ENCODE results near the gene NRF1.

The NRF1 gene

GRCh38 chr7:129771201-129771927, 159.8 kb downstream of the NRF1 start:
- DNase-seq, result no peak
- ATAC-seq, result no peak

GRCh38 chr7:129771928-129772479, 160.5 kb downstream of the NRF1 start:
- DNase-seq (no peak), ATAC-seq (no peak)

- ATAC-seq, result no peak
- DNase-seq, result no peak
These were observed 161.2 kb downstream of the NRF1 start for GRCh38 chr7:129772646-129773280.

- DNase-seq (no peak), ATAC-seq (no peak)
These were observed 161.8 kb downstream of the NRF1 start for GRCh38 chr7:129773328-129773731.

GRCh38 chr7:129773871-129774270, 162.4 kb downstream of the NRF1 start:
- ATAC-seq (no peak), DNase-seq (no peak)

- ATAC-seq (no peak), DNase-seq (no peak)
These were observed 162.8 kb downstream of the NRF1 start for GRCh38 chr7:129774359-129774758.

- ATAC-seq, result no peak
These were observed 163.6 kb downstream of the NRF1 start for GRCh38 chr7:129774871-129775694.

GRCh38 chr7:129775695-129776361, 164.3 kb downstream of the NRF1 start:
- ATAC-seq (no peak), DNase-seq (no peak)

More at GRCh38 chr7:129774871-129775694, 163.6 kb downstream of the NRF1 start:
- no peak for DNase-seq

- ATAC-seq (no peak), DNase-seq (no peak)
These were observed 164.8 kb downstream of the NRF1 start for GRCh38 chr7:129776362-129776722.

GRCh38 chr7:129777195-129777844, 165.8 kb downstream of the NRF1 start:
- ATAC-seq, result no peak

GRCh38 chr7:129777993-129778769, 166.7 kb downstream of the NRF1 start:
- ATAC-seq, result no peak
- no peak for DNase-seq

More at GRCh38 chr7:129777195-129777844, 165.8 kb downstream of the NRF1 start:
- no peak for DNase-seq

GRCh38 chr7:129778770-129779601, 167.5 kb downstream of the NRF1 start:
- peak; percentile 25 for DNase-seq

GRCh38 chr7:129779602-129780256, 168.2 kb downstream of the NRF1 start:
- ATAC-seq, result peak; percentile 34
- DNase-seq, result peak; percentile 41

More at GRCh38 chr7:129778770-129779601, 167.5 kb downstream of the NRF1 start:
- ATAC-seq, result no peak

GRCh38 chr7:129780257-129780973, 168.9 kb downstream of the NRF1 start:
- DNase-seq (peak; percentile 85), ATAC-seq (peak; percentile 78)

GRCh38 chr7:129780974-129781927, 169.7 kb downstream of the NRF1 start:
- DNase-seq (peak; percentile 44), ATAC-seq (no peak)

GRCh38 chr7:129781928-129782817, 170.7 kb downstream of the NRF1 start:
- DNase-seq, result peak; percentile 14
- ATAC-seq, result no peak
